ENCODE results near the gene KIF14. TPM values are rescaled to one million over a fixed set of nuclear protein-coding genes. Genes with fewer than 3 reads are reported as not detected.

The KIF14 gene
- total RNA-seq, 1 donor from 2014 or later = 2.6 TPM

DNA sequence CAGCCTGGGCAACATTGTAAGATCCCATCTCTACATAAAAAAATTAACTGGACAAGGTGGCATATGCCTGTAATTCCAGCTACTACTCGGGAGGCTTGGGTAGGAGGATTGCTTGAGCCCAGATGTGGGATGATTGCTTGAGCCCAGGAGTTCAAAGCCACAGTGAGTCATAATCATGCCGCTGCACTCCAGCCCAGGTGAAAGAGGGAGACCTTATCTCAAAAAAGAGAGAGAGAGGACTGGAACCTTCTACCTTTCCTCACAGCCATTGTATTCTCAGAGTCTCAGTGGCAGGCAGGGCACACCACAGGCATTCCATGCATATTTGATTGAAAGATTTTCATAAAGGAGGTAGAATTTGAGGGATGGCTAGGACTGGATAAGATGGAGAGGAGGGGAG is 78.4 kb downstream of the KIF14 start:
- Mint-ChIP-seq H3K4me1 (ENCODE audit: unreplicated experiment) (no peaks in the 10 kb centered on the region), H3K9me3 (ENCODE audit: unreplicated experiment) (no peaks in the 10 kb centered on the region), H3K27ac (ENCODE audit: unreplicated experiment) (no peak overlapping the region), H3K36me3 (ENCODE audit: unreplicated experiment) (no peaks in the 10 kb centered on the region), H3K27me3 (ENCODE audit: unreplicated experiment) (peaks cover 11% of the 10 kb centered on the region), H3K4me3 (ENCODE audit: unreplicated experiment) (no peak overlapping the region)
- peak; percentile 23 for DNase-seq (ENCODE audit: extremely low spot score, unreplicated experiment)
- no peak for TF ChIP-seq CTCF (IDR thresholded peaks at IDR 0.05)

DNA sequence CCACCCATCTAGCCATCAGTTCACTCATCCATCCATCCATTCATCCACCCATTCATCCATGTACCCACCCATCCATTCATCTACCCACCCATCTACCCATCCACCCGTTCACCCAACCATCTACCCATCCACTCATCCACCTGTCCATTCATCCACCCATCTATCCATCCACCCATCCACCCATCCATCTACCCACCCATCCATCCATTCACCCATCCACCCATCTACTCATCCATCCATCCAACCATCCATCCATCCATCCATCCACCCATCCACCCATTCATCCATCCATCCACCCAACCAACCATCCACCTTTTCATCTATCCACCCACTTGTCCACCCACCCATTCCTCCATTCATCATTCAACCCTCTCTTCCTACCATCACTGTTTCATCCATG is 80.3 kb downstream of the KIF14 start:
- H3K27ac Mint-ChIP-seq (ENCODE audit: unreplicated experiment) = no peak overlapping the region
- TF ChIP-seq CTCF (IDR thresholded peaks at IDR 0.05) = no peak
- H3K4me3 Mint-ChIP-seq (ENCODE audit: unreplicated experiment) = no peak overlapping the region
- H3K9me3 Mint-ChIP-seq (ENCODE audit: unreplicated experiment) = no peaks in the 10 kb centered on the region
- no peaks in the 10 kb centered on the region for H3K4me1 Mint-ChIP-seq (ENCODE audit: unreplicated experiment)
- no peaks in the 10 kb centered on the region for H3K36me3 Mint-ChIP-seq (ENCODE audit: unreplicated experiment)
- H3K27me3 Mint-ChIP-seq (ENCODE audit: unreplicated experiment) = peaks cover 2% of the 10 kb centered on the region
- DNase-seq (ENCODE audit: extremely low spot score, unreplicated experiment) = peak; percentile 7

- Mint-ChIP-seq H3K4me1 (ENCODE audit: unreplicated experiment) (no peaks in the 10 kb centered on the region), H3K4me3 (ENCODE audit: unreplicated experiment) (no peak overlapping the region), H3K36me3 (ENCODE audit: unreplicated experiment) (no peaks in the 10 kb centered on the region), H3K27ac (ENCODE audit: unreplicated experiment) (no peak overlapping the region), H3K9me3 (ENCODE audit: unreplicated experiment) (no peaks in the 10 kb centered on the region), H3K27me3 (ENCODE audit: unreplicated experiment) (peaks cover 2% of the 10 kb centered on the region)
- DNase-seq (ENCODE audit: extremely low spot score, unreplicated experiment) = peak; percentile 23
- no peak for TF ChIP-seq CTCF (IDR thresholded peaks at IDR 0.05)
Measured at GRCh38 chr1:200538179-200538578, 82.4 kb downstream of the KIF14 start.

- Mint-ChIP-seq H3K27ac (ENCODE audit: unreplicated experiment) (no peak overlapping the region), H3K27me3 (ENCODE audit: unreplicated experiment) (peaks cover 13% of the 10 kb centered on the region), H3K4me3 (ENCODE audit: unreplicated experiment) (no peak overlapping the region), H3K9me3 (ENCODE audit: unreplicated experiment) (no peaks in the 10 kb centered on the region), H3K36me3 (ENCODE audit: unreplicated experiment) (no peaks in the 10 kb centered on the region), H3K4me1 (ENCODE audit: unreplicated experiment) (no peaks in the 10 kb centered on the region)
- no peak for DNase-seq (ENCODE audit: extremely low spot score, unreplicated experiment)
- TF ChIP-seq CTCF (IDR thresholded peaks at IDR 0.05) = no peak
Measured at GRCh38 chr1:200535605-200536004, 84.9 kb downstream of the KIF14 start.

DNA sequence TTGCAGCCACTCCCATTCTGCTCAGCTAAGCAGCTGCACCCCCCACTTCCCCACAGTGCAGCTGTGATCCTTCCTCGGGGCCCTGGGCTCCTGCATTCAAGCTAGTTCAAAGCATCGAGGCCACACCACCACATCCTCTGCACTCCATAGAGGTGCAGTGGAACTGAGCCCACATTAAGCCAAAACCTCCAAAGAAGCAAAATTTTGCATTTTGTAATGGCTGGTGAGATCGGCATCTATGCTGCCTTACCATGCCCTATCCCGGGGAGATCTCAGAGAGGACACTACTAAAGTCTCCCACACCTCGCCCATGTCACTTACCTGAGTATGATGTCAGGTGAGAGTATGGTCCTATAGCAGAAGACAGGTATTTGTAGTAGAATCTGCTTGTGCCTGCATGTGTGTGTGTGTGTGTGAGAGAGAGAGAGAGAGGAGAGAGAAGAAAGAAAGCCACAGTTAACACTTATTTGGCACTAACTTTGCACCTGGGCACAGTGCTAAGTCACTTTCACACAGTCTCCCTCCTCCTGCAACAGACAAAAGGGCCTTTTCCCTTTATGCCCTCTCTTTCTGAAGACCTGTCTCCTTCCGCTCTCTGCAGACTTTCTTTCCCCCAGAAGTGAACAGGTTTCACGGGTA is 89.8 kb downstream of the KIF14 start:
- TF ChIP-seq CTCF (IDR thresholded peaks at IDR 0.05) = no peak
- Mint-ChIP-seq H3K9me3 (ENCODE audit: unreplicated experiment) (no peaks in the 10 kb centered on the region), H3K27ac (ENCODE audit: unreplicated experiment) (no peak overlapping the region)

More for the DNA sequence above, 89.8 kb downstream of the KIF14 start:
- no peak for DNase-seq (ENCODE audit: extremely low spot score, unreplicated experiment)
- Mint-ChIP-seq H3K4me3 (ENCODE audit: unreplicated experiment) (no peak overlapping the region), H3K27me3 (ENCODE audit: unreplicated experiment) (peaks cover 17% of the 10 kb centered on the region), H3K4me1 (ENCODE audit: unreplicated experiment) (peaks cover 7% of the 10 kb centered on the region), H3K36me3 (ENCODE audit: unreplicated experiment) (no peaks in the 10 kb centered on the region)
